Loucy (cell line): ENCODE results near the gene SMAP2.

Source experiments
- CTCF ChIP-seq: fragments of 200-600 bp; sonication (generic); conservative IDR thresholded peaks from 2 replicates; pipeline ENCODE4 v1.5.1; 2014; ENCODE audit warnings: mild to moderate bottlenecking, antibody characterized with exemption, low read length
- EZH2phosphoT487 ChIP-seq: fragments of 200-600 bp; IDR thresholded peaks from 2 replicates; pipeline ENCODE4 v1.6.1; 2018; ENCODE audit warnings: antibody characterized with exemption, mild to moderate bottlenecking, moderate library complexity, borderline replicate concordance

DNA sequence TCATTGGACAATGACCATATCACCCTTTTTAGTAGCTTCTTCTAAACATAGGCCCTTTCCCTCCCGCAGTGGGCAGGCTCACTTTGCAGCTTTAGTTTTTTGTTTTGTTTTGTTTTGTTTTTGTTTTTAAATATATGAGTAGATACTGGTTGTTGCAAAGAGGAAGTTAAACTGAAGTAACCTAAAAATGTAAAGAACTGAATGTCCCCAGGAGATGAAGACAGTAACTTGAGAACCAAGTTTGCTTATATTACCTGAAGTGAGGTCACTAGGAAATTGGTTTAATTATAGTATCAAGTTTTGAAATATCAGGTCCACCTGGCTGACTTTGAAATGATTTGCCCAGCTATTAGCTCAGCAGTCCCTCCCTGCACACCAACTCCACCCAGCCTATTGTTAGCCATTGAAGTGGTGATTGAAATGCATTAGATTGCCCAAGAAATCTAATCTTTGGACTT is 18.2 kb downstream of the SMAP2 start:
- TF ChIP-seq CTCF (no peak), EZH2phosphoT487 (no peak)
